HEK293T (cell line): ENCODE data around the gene C1QB.

Experiments used
- ARNT ChIP-seq: fragments of 450-650 bp; IDR thresholded peaks from 2 replicates; pipeline ENCODE4 v1.6.1; 2017; ENCODE audit warnings: mild to moderate bottlenecking
- BHLHE40 ChIP-seq: fragments of 450-650 bp; IDR thresholded peaks from 2 replicates; pipeline ENCODE4 v1.6.1; 2016; ENCODE audit warnings: mild to moderate bottlenecking, moderate library complexity, borderline replicate concordance
- ELF4 ChIP-seq: fragments of 450-650 bp; IDR thresholded peaks from 2 replicates; pipeline ENCODE4 v1.6.1; 2017; ENCODE audit warnings: antibody characterized with exemption
- FOXA1 ChIP-seq: fragments of 450-650 bp; IDR thresholded peaks from 2 replicates; pipeline ENCODE4 v1.6.1; 2016; ENCODE audit warnings: mild to moderate bottlenecking
- FOXM1 ChIP-seq: fragments of 450-650 bp; IDR thresholded peaks from 2 replicates; pipeline ENCODE4 v1.6.1; 2017; ENCODE audit warnings: mild to moderate bottlenecking, borderline replicate concordance
- HDGF ChIP-seq: fragments of 450-650 bp; IDR thresholded peaks from 2 replicates; pipeline ENCODE4 v1.6.1; 2017; ENCODE audit warnings: antibody characterized with exemption, borderline replicate concordance
- NFRKB ChIP-seq: fragments of 450-650 bp; IDR thresholded peaks from 2 replicates; pipeline ENCODE4 v1.6.1; 2016; ENCODE audit warnings: mild to moderate bottlenecking, moderate library complexity
- SP1 ChIP-seq: fragments of 450-650 bp; IDR thresholded peaks from 2 replicates; pipeline ENCODE4 v1.6.1; 2017
- SUZ12 ChIP-seq: fragments of 450-650 bp; IDR thresholded peaks from 2 replicates; pipeline ENCODE4 v1.6.1; 2016; ENCODE audit warnings: mild to moderate bottlenecking
- TARDBP ChIP-seq: fragments of 450-650 bp; IDR thresholded peaks from 2 replicates; pipeline ENCODE4 v1.6.1; 2016
- TF ChIP-seq, protein P1 (sequence below): fragments of 450-650 bp; IDR thresholded peaks from 2 replicates; pipeline ENCODE4 v1.6.1; 2016

DNA sequence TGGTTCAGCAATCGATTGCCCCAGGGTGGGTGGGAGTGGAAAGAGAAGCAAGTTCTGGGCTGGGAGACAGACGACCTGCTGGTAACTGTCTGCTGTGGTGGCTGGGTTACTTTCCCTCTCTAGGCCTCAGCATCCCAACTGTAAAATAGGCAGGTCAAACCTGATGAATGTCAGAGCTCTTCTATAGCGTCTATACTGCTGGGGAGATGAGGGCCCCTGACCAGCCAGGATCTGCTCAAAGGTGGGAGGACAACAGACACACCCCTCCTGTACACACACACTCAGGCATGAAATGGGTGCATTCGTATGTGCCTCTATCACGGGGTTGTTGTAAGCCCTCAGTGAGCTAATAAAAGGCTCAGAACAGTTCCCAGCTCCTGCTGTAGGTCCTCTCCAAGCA, 44.9 kb downstream of the C1QB start:
- no peak for TF ChIP-seq ELF4
- no peak for TF ChIP-seq BHLHE40
- no peak for TF ChIP-seq SP1
- no peak for TF ChIP-seq TARDBP
- TF ChIP-seq SUZ12, result no peak
- TF ChIP-seq ARNT, result no peak
- no peak for TF ChIP-seq FOXA1
- no peak for TF ChIP-seq FOXM1
- TF ChIP-seq HDGF, result no peak
- no peak for TF ChIP-seq NFRKB
- TF ChIP-seq, protein P1, sequence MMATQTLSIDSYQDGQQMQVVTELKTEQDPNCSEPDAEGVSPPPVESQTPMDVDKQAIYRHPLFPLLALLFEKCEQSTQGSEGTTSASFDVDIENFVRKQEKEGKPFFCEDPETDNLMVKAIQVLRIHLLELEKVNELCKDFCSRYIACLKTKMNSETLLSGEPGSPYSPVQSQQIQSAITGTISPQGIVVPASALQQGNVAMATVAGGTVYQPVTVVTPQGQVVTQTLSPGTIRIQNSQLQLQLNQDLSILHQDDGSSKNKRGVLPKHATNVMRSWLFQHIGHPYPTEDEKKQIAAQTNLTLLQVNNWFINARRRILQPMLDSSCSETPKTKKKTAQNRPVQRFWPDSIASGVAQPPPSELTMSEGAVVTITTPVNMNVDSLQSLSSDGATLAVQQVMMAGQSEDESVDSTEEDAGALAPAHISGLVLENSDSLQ, result no peak
